HG03565 (cell line): ENCODE results near the gene TM9SF4.
"Not testable (repeated sequence)": the region's sequence is repeated elsewhere in the genome, so short reads cannot be mapped to it uniquely, and the experiment has no call there.

ENCODE experiments used
- ATAC-seq: cut with Tn5 transposase; IDR thresholded peaks from one replicate; pipeline ENCODE4 v1.9.1; 2021; ENCODE audit warnings: mild to moderate bottlenecking, moderate library complexity; ENCODE audit not compliant: unreplicated experiment

The TM9SF4 gene

GRCh38 chr20:32089637-32090362 is 19.7 kb upstream of the TM9SF4 start:
- no peak for ATAC-seq

- ATAC-seq = no peak
Observed at GRCh38 chr20:32091888-32092346, 17.6 kb upstream of the TM9SF4 start.

GRCh38 chr20:32098786-32099185 is 10.7 kb upstream of the TM9SF4 start:
- no peak for ATAC-seq

- ATAC-seq = no peak
Observed at GRCh38 chr20:32108814-32109391, 611 bp upstream of the TM9SF4 start.

GRCh38 chr20:32110173-32110704 is 725 bp downstream of the TM9SF4 start:
- ATAC-seq = no peak

GRCh38 chr20:32110727-32111126 is 1.2 kb downstream of the TM9SF4 start:
- no peak for ATAC-seq

- ATAC-seq = no peak
Observed at GRCh38 chr20:32111156-32111686, 1.7 kb downstream of the TM9SF4 start.

- ATAC-seq = no peak
Observed at GRCh38 chr20:32111753-32112152, 2.2 kb downstream of the TM9SF4 start.

- no peak for ATAC-seq
Observed at GRCh38 chr20:32112841-32113240, 3.3 kb downstream of the TM9SF4 start.

GRCh38 chr20:32113591-32114260 is 4.2 kb downstream of the TM9SF4 start:
- no peak for ATAC-seq

GRCh38 chr20:32114305-32114960 is 4.9 kb downstream of the TM9SF4 start:
- ATAC-seq = no peak

- ATAC-seq = no peak
Observed at GRCh38 chr20:32115211-32115767, 5.8 kb downstream of the TM9SF4 start.

- no peak for ATAC-seq
Observed at GRCh38 chr20:32116079-32116521, 6.6 kb downstream of the TM9SF4 start.

- not testable (repeated sequence) for ATAC-seq
Observed at GRCh38 chr20:32116796-32117195, 7.3 kb downstream of the TM9SF4 start.

- not testable (repeated sequence) for ATAC-seq
Observed at GRCh38 chr20:32118427-32118826, 8.9 kb downstream of the TM9SF4 start.

- ATAC-seq = no peak
Observed at GRCh38 chr20:32119734-32120133, 10.2 kb downstream of the TM9SF4 start.

- ATAC-seq = not testable (repeated sequence)
Observed at GRCh38 chr20:32121908-32122307, 12.4 kb downstream of the TM9SF4 start.

GRCh38 chr20:32123088-32123487 is 13.6 kb downstream of the TM9SF4 start:
- no peak for ATAC-seq

GRCh38 chr20:32124916-32125454 is 15.5 kb downstream of the TM9SF4 start:
- ATAC-seq = no peak

- ATAC-seq = no peak
Observed at GRCh38 chr20:32125506-32125905, 16.0 kb downstream of the TM9SF4 start.
